Stimulated activated naive B cell treated with anti-CD40 and anti-IgM and Interleukin-4, amounts not matched to agents 10 μg/mL and 1 μg/mL and 100 μg/mL, for 72 hours (primary cell): ENCODE data around the gene MRPL45.
A peak's percentile ranks its signal among the peaks of the same experiment; 100 is the strongest.

Experiments used
- ATAC-seq, 2 donors: fragments of 150-1000 bp; cut with Tn5 transposase; replicated peaks; 2 replicates each; pipeline ENCODE4 v1.10.0; 2021; ENCODE audit warnings: moderate library complexity in 1 of 2
- DNase-seq: peaks from one replicate; pipeline ENCODE4 v3.0.0; 2021
- H3K27ac Mint-ChIP-seq: one replicate; pipeline ENCODE4 v1.8.0; 2022; ENCODE audit warnings: mild to moderate bottlenecking, mixed read lengths
- H3K27me3 Mint-ChIP-seq, 2 donors: one replicate each; pipeline ENCODE4 v1.8.0; 2022; ENCODE audit warnings: mixed read lengths in 2 of 2
- H3K36me3 Mint-ChIP-seq, 2 donors: one replicate each; pipeline ENCODE4 v1.8.0; 2022; ENCODE audit warnings: mixed read lengths in 2 of 2, mild to moderate bottlenecking in 1 of 2
- H3K4me1 Mint-ChIP-seq, 2 donors: one replicate each; pipeline ENCODE4 v1.8.0; 2022; ENCODE audit warnings: mixed read lengths in 2 of 2, mild to moderate bottlenecking in 1 of 2
- H3K4me3 Mint-ChIP-seq, 2 donors: one replicate each; pipeline ENCODE4 v1.8.0; 2022; ENCODE audit warnings: mild to moderate bottlenecking in 2 of 2, mixed read lengths in 2 of 2, moderate library complexity in 1 of 2
- H3K9me3 Mint-ChIP-seq, 2 donors: one replicate each; pipeline ENCODE4 v1.8.0; 2022; ENCODE audit warnings: mixed read lengths in 2 of 2, mild to moderate bottlenecking in 1 of 2

The MRPL45 gene

GRCh38 chr17:38315497-38315896, 18.5 kb downstream of the MRPL45 start:
- ATAC-seq (no peak), DNase-seq (no peak)
- peaks cover 0 to 1% of the 10 kb centered on the region in 2 donors for H3K4me1 Mint-ChIP-seq
- H3K27ac Mint-ChIP-seq = no peak overlapping the region
- no peaks in the 10 kb centered on the region for H3K9me3 Mint-ChIP-seq
- H3K4me3 Mint-ChIP-seq = no peak overlapping the region
- H3K36me3 Mint-ChIP-seq = peaks cover 31 to 38% of the 10 kb centered on the region in 2 donors
- H3K27me3 Mint-ChIP-seq = no peaks in the 10 kb centered on the region

- Mint-ChIP-seq H3K27me3 (no peaks in the 10 kb centered on the region), H3K4me3 (no peak overlapping the region), H3K4me1 (peaks cover 0 to 1% of the 10 kb centered on the region in 2 donors), H3K27ac (no peak overlapping the region), H3K9me3 (no peaks in the 10 kb centered on the region), H3K36me3 (peaks cover 35 to 43% of the 10 kb centered on the region in 2 donors)
- ATAC-seq = no peak
- DNase-seq = no peak
Measured at GRCh38 chr17:38317081-38317480, 20.1 kb downstream of the MRPL45 start.

- ATAC-seq = no peak
- Mint-ChIP-seq H3K9me3 (no peaks in the 10 kb centered on the region), H3K27ac (no peak overlapping the region), H3K4me1 (peaks cover 3 to 6% of the 10 kb centered on the region in 2 donors), H3K36me3 (peaks cover 35 to 48% of the 10 kb centered on the region in 2 donors), H3K27me3 (no peaks in the 10 kb centered on the region), H3K4me3 (no peak overlapping the region)
- no peak for DNase-seq
Measured at GRCh38 chr17:38320482-38320881, 23.5 kb downstream of the MRPL45 start.

GRCh38 chr17:38322156-38322779, 25.3 kb downstream of the MRPL45 start:
- H3K36me3 Mint-ChIP-seq = peaks cover 26 to 45% of the 10 kb centered on the region in 2 donors
- no peaks in the 10 kb centered on the region for H3K27me3 Mint-ChIP-seq
- DNase-seq (peak; percentile 33), ATAC-seq (peak; percentile 88 to 89)
- no peaks in the 10 kb centered on the region for H3K9me3 Mint-ChIP-seq
- no peak overlapping the region for H3K4me3 Mint-ChIP-seq
- H3K27ac Mint-ChIP-seq = no peak overlapping the region
- peaks cover 11 to 19% of the 10 kb centered on the region in 2 donors for H3K4me1 Mint-ChIP-seq

GRCh38 chr17:38322897-38323296, 25.9 kb downstream of the MRPL45 start:
- no peak overlapping the region for H3K4me3 Mint-ChIP-seq
- no peak overlapping the region for H3K27ac Mint-ChIP-seq
- H3K4me1 Mint-ChIP-seq = peaks cover 12 to 19% of the 10 kb centered on the region in 2 donors
- H3K9me3 Mint-ChIP-seq = no peaks in the 10 kb centered on the region
- ATAC-seq (no peak), DNase-seq (no peak)
- peaks cover 24 to 40% of the 10 kb centered on the region in 2 donors for H3K36me3 Mint-ChIP-seq
- H3K27me3 Mint-ChIP-seq = peaks cover 0 to 1% of the 10 kb centered on the region in 2 donors

- ATAC-seq (no peak), DNase-seq (no peak)
- Mint-ChIP-seq H3K9me3 (no peaks in the 10 kb centered on the region), H3K4me3 (no peak overlapping the region), H3K27ac (no peak overlapping the region), H3K36me3 (peaks cover 22 to 39% of the 10 kb centered on the region in 2 donors), H3K27me3 (peaks cover 5 to 8% of the 10 kb centered on the region in 2 donors), H3K4me1 (peaks cover 12 to 19% of the 10 kb centered on the region in 2 donors)
Measured at GRCh38 chr17:38324141-38324697, 27.3 kb downstream of the MRPL45 start.

- no peak for DNase-seq
- H3K27ac Mint-ChIP-seq = no peak overlapping the region
- no peak overlapping the region for H3K4me3 Mint-ChIP-seq
- ATAC-seq = no peak
- H3K27me3 Mint-ChIP-seq = peaks cover 5 to 8% of the 10 kb centered on the region in 2 donors
- peaks cover 12 to 19% of the 10 kb centered on the region in 2 donors for H3K4me1 Mint-ChIP-seq
- peaks cover 19 to 35% of the 10 kb centered on the region in 2 donors for H3K36me3 Mint-ChIP-seq
- H3K9me3 Mint-ChIP-seq = no peaks in the 10 kb centered on the region
Measured at GRCh38 chr17:38324772-38325171, 27.8 kb downstream of the MRPL45 start.

- Mint-ChIP-seq H3K27ac (no peak overlapping the region), H3K36me3 (peaks cover 19 to 31% of the 10 kb centered on the region in 2 donors), H3K9me3 (no peaks in the 10 kb centered on the region), H3K27me3 (peaks cover 5 to 8% of the 10 kb centered on the region in 2 donors), H3K4me1 (peaks cover 10 to 19% of the 10 kb centered on the region in 2 donors), H3K4me3 (no peak overlapping the region)
- ATAC-seq (peak; percentile 22 to 40), DNase-seq (no peak)
Measured at GRCh38 chr17:38325221-38325851, 28.4 kb downstream of the MRPL45 start.

- peak; percentile 29 to 38 for ATAC-seq
- no peak overlapping the region for H3K4me3 Mint-ChIP-seq
- H3K4me1 Mint-ChIP-seq = peaks cover 10 to 19% of the 10 kb centered on the region in 2 donors
- DNase-seq = no peak
- no peaks in the 10 kb centered on the region for H3K9me3 Mint-ChIP-seq
- H3K27ac Mint-ChIP-seq = peak overlapping the region; percentile 20
- peaks cover 8 to 19% of the 10 kb centered on the region in 2 donors for H3K36me3 Mint-ChIP-seq
- peaks cover 12 to 15% of the 10 kb centered on the region in 2 donors for H3K27me3 Mint-ChIP-seq
Measured at GRCh38 chr17:38326996-38327792, 30.2 kb downstream of the MRPL45 start.

- DNase-seq = no peak
- H3K27me3 Mint-ChIP-seq = peaks cover 12 to 15% of the 10 kb centered on the region in 2 donors
- H3K36me3 Mint-ChIP-seq = peaks cover 3 to 11% of the 10 kb centered on the region in 2 donors
- no peak for ATAC-seq
- no peak overlapping the region for H3K27ac Mint-ChIP-seq
- H3K4me1 Mint-ChIP-seq = peaks cover 10 to 19% of the 10 kb centered on the region in 2 donors
- H3K4me3 Mint-ChIP-seq = no peak overlapping the region
- no peaks in the 10 kb centered on the region for H3K9me3 Mint-ChIP-seq
Measured at GRCh38 chr17:38327936-38328335, 31.0 kb downstream of the MRPL45 start.

- ATAC-seq = no peak
- H3K27me3 Mint-ChIP-seq = peaks cover 17 to 19% of the 10 kb centered on the region in 2 donors
- no peak overlapping the region for H3K4me3 Mint-ChIP-seq
- H3K27ac Mint-ChIP-seq = no peak overlapping the region
- peaks cover 10 to 19% of the 10 kb centered on the region in 2 donors for H3K4me1 Mint-ChIP-seq
- H3K36me3 Mint-ChIP-seq = peaks cover 1 to 7% of the 10 kb centered on the region in 2 donors
- no peaks in the 10 kb centered on the region for H3K9me3 Mint-ChIP-seq
- no peak for DNase-seq
Measured at GRCh38 chr17:38328620-38329019, 31.7 kb downstream of the MRPL45 start.

- peak overlapping the region; percentile 52 for H3K27ac Mint-ChIP-seq
- no peak for DNase-seq
Measured at GRCh38 chr17:38329284-38329683, 32.3 kb downstream of the MRPL45 start.

GRCh38 chr17:38329808-38330730, 33.1 kb downstream of the MRPL45 start:
- DNase-seq = no peak
- no peak overlapping the region for H3K27ac Mint-ChIP-seq

More at GRCh38 chr17:38329284-38329683, 32.3 kb downstream of the MRPL45 start:
- H3K36me3 Mint-ChIP-seq = peaks cover 0 to 4% of the 10 kb centered on the region in 2 donors
- no peak overlapping the region for H3K4me3 Mint-ChIP-seq
- no peaks in the 10 kb centered on the region for H3K9me3 Mint-ChIP-seq
- H3K4me1 Mint-ChIP-seq = peaks cover 10 to 19% of the 10 kb centered on the region in 2 donors
- ATAC-seq = no peak
- H3K27me3 Mint-ChIP-seq = peaks cover 24% of the 10 kb centered on the region in 2 donors

More at GRCh38 chr17:38329808-38330730, 33.1 kb downstream of the MRPL45 start:
- Mint-ChIP-seq H3K27me3 (peaks cover 29 to 30% of the 10 kb centered on the region in 2 donors), H3K36me3 (peaks cover 0 to 4% of the 10 kb centered on the region in 2 donors), H3K9me3 (no peaks in the 10 kb centered on the region), H3K4me1 (peaks cover 10 to 18% of the 10 kb centered on the region in 2 donors), H3K4me3 (no peak overlapping the region)
- no peak for ATAC-seq
